PFSK-1 (cell line): ENCODE results near the gene ZNF618.

ENCODE experiments used
- FOXP2 ChIP-seq: optimal IDR thresholded peaks from 2 replicates; pipeline ENCODE3; 2011; ENCODE audit warnings: borderline replicate concordance, control low read depth, inconsistent platforms; ENCODE audit not compliant: insufficient read depth; ENCODE audit errors: extremely low read length, extremely low read depth
- POLR2AphosphoS5 ChIP-seq: IDR thresholded peaks from 2 replicates; pipeline ENCODE4 v1.6.1; 2012; ENCODE audit warnings: low read depth, mild to moderate bottlenecking, control low read depth, low read length, moderate library complexity
- SIN3A ChIP-seq: IDR thresholded peaks from 2 replicates; pipeline ENCODE4 v1.6.1; 2012; ENCODE audit warnings: mild to moderate bottlenecking, low read length, moderate library complexity, borderline replicate concordance; ENCODE audit not compliant: insufficient read depth
- TAF1 ChIP-seq: IDR thresholded peaks from 2 replicates; pipeline ENCODE4 v1.6.1; 2012; ENCODE audit warnings: low read length, control low read depth, borderline replicate concordance; ENCODE audit not compliant: insufficient read depth
- TF ChIP-seq, protein P1 (sequence below), 2 experiments: IDR thresholded peaks; 2 replicates each; pipeline versions ENCODE4 v1.6.1 to v1.8.0; 2011 to 2012; ENCODE audit warnings: low read depth in 2 of 2, low read length in 2 of 2, control low read depth in 1 of 2, inconsistent platforms in 1 of 2, mild to moderate bottlenecking in 1 of 2, moderate library complexity in 1 of 2; ENCODE audit not compliant: insufficient read depth in 1 of 2

ZNF618 gene

GRCh38 chr9:113940077-113940476, 64.0 kb downstream of the ZNF618 start:
- no peak for TF ChIP-seq TAF1
- TF ChIP-seq, protein P1, sequence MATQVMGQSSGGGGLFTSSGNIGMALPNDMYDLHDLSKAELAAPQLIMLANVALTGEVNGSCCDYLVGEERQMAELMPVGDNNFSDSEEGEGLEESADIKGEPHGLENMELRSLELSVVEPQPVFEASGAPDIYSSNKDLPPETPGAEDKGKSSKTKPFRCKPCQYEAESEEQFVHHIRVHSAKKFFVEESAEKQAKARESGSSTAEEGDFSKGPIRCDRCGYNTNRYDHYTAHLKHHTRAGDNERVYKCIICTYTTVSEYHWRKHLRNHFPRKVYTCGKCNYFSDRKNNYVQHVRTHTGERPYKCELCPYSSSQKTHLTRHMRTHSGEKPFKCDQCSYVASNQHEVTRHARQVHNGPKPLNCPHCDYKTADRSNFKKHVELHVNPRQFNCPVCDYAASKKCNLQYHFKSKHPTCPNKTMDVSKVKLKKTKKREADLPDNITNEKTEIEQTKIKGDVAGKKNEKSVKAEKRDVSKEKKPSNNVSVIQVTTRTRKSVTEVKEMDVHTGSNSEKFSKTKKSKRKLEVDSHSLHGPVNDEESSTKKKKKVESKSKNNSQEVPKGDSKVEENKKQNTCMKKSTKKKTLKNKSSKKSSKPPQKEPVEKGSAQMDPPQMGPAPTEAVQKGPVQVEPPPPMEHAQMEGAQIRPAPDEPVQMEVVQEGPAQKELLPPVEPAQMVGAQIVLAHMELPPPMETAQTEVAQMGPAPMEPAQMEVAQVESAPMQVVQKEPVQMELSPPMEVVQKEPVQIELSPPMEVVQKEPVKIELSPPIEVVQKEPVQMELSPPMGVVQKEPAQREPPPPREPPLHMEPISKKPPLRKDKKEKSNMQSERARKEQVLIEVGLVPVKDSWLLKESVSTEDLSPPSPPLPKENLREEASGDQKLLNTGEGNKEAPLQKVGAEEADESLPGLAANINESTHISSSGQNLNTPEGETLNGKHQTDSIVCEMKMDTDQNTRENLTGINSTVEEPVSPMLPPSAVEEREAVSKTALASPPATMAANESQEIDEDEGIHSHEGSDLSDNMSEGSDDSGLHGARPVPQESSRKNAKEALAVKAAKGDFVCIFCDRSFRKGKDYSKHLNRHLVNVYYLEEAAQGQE (IDR thresholded peaks at IDR 0.05; ENCODE audit: insufficient read depth in 1 of 2, low read depth in 2 of 2, low read length in 2 of 2) = no peak
- no peak for TF ChIP-seq POLR2AphosphoS5
- no peak for TF ChIP-seq FOXP2
- TF ChIP-seq SIN3A = no peak

GRCh38 chr9:113941056-113941455, 64.9 kb downstream of the ZNF618 start:
- TF ChIP-seq TAF1 (no peak), SIN3A (no peak), POLR2AphosphoS5 (no peak)
- TF ChIP-seq, protein P1 (IDR thresholded peaks at IDR 0.05; ENCODE audit: insufficient read depth in 1 of 2, low read depth in 2 of 2, low read length in 2 of 2) = no peak

DNA sequence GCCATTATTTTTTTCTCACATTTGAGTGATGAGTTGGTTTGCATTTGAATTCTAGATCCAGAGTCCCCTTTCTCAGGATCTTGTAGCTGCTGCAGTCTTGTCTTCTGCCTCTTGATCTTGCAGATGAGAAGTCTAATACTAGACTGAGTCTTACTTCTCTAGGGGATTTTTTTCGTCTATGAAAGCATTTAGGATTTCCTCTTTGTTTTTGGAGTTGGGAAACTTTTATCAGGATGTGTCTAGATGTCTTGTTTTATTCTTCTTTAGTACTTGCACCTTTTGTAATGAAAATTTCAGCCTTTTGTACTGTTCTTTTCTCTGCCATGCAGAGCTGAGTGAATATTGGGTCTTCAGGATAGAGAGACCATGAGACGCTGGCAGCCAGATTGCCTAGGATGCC, 65.4 kb downstream of the ZNF618 start:
- TF ChIP-seq POLR2AphosphoS5 (no peak), TAF1 (no peak), SIN3A (no peak), FOXP2 (no peak)
- TF ChIP-seq, protein P1 (IDR thresholded peaks at IDR 0.05; ENCODE audit: insufficient read depth in 1 of 2, low read depth in 2 of 2, low read length in 2 of 2) = no peak

- TF ChIP-seq FOXP2 (no peak), POLR2AphosphoS5 (no peak), SIN3A (no peak), TAF1 (no peak)
- TF ChIP-seq, protein P1 (IDR thresholded peaks at IDR 0.05; ENCODE audit: insufficient read depth in 1 of 2, low read depth in 2 of 2, low read length in 2 of 2) = no peak
Measured at GRCh38 chr9:113943112-113944009, 67.3 kb downstream of the ZNF618 start.
